Measurements from ENCODE around the gene FN1. TPM values are rescaled to one million over a fixed set of nuclear protein-coding genes. Genes with fewer than 3 reads are reported as not detected.

FN1 gene
- total RNA-seq, 4 donors from 2014 or later: 24.8 to 341 (median 58.6) TPM

GRCh38 chr2:215479536-215480240 is 43.8 kb upstream of the FN1 start:
- in situ Hi-C loops (cut with MboI; ENCODE audit: low sequenced_read_pairs in 4 of 4) (no loop called here), intact Hi-C loops (cut with DNase I; ENCODE audit: low total_unique reads) (no loop called here)
- Histone ChIP-seq H3K27me3 (no peaks in the 10 kb centered on the region), H3K27ac (no peak overlapping the region), H3K4me1 (no peaks in the 10 kb centered on the region), H3K36me3 (no peaks in the 10 kb centered on the region), H3K4me3 (no peak overlapping the region), H3K9me3 (no peaks in the 10 kb centered on the region)
- TF ChIP-seq, protein P1, sequence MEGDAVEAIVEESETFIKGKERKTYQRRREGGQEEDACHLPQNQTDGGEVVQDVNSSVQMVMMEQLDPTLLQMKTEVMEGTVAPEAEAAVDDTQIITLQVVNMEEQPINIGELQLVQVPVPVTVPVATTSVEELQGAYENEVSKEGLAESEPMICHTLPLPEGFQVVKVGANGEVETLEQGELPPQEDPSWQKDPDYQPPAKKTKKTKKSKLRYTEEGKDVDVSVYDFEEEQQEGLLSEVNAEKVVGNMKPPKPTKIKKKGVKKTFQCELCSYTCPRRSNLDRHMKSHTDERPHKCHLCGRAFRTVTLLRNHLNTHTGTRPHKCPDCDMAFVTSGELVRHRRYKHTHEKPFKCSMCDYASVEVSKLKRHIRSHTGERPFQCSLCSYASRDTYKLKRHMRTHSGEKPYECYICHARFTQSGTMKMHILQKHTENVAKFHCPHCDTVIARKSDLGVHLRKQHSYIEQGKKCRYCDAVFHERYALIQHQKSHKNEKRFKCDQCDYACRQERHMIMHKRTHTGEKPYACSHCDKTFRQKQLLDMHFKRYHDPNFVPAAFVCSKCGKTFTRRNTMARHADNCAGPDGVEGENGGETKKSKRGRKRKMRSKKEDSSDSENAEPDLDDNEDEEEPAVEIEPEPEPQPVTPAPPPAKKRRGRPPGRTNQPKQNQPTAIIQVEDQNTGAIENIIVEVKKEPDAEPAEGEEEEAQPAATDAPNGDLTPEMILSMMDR (IDR thresholded peaks at IDR 0.05 in 4 of 5, conservative IDR thresholded peaks at IDR 0.05 in 1 of 5): no peak
- no peak for TF ChIP-seq POLR2A (IDR thresholded peaks at IDR 0.05)
- ATAC-seq (no peak), DNase-seq (no peak)

- no peak for DNase-seq
- Histone ChIP-seq H3K4me1 (no peaks in the 10 kb centered on the region), H3K36me3 (no peaks in the 10 kb centered on the region), H3K27ac (no peak overlapping the region), H3K9me3 (no peaks in the 10 kb centered on the region), H3K27me3 (no peaks in the 10 kb centered on the region), H3K4me3 (no peak overlapping the region)
- intact Hi-C loops (cut with DNase I; ENCODE audit: low total_unique reads) (no loop called here), in situ Hi-C loops (cut with MboI; ENCODE audit: low sequenced_read_pairs in 4 of 4) (no loop called here)
- no peak for TF ChIP-seq POLR2A (IDR thresholded peaks at IDR 0.05)
- TF ChIP-seq, protein P1 (IDR thresholded peaks at IDR 0.05 in 4 of 5, conservative IDR thresholded peaks at IDR 0.05 in 1 of 5): no peak
- ATAC-seq: no peak
Measured at GRCh38 chr2:215479121-215479520, 43.3 kb upstream of the FN1 start.

GRCh38 chr2:215476424-215476823 is 40.6 kb upstream of the FN1 start:
- ATAC-seq: no peak
- Histone ChIP-seq H3K4me1 (no peaks in the 10 kb centered on the region), H3K4me3 (no peak overlapping the region), H3K9me3 (no peaks in the 10 kb centered on the region), H3K36me3 (no peaks in the 10 kb centered on the region), H3K27ac (no peak overlapping the region), H3K27me3 (no peaks in the 10 kb centered on the region)
- in situ Hi-C loops (cut with MboI; ENCODE audit: low sequenced_read_pairs in 4 of 4) (no loop called here), intact Hi-C loops (cut with DNase I; ENCODE audit: low total_unique reads) (no loop called here)
- no peak for DNase-seq
- TF ChIP-seq, protein P1 (IDR thresholded peaks at IDR 0.05 in 4 of 5, conservative IDR thresholded peaks at IDR 0.05 in 1 of 5): no peak
- no peak for TF ChIP-seq POLR2A (IDR thresholded peaks at IDR 0.05)

- H3K27me3 ChIP-seq: no peaks in the 10 kb centered on the region
- H3K27ac ChIP-seq: peak overlapping the region in 1 of 4 donors; percentile 18
- no peaks in the 10 kb centered on the region for H3K9me3 ChIP-seq
- H3K4me1 ChIP-seq: no peaks in the 10 kb centered on the region
- no peak for TF ChIP-seq POLR2A (IDR thresholded peaks at IDR 0.05)
- TF ChIP-seq, protein P1 (IDR thresholded peaks at IDR 0.05 in 4 of 5, conservative IDR thresholded peaks at IDR 0.05 in 1 of 5): no peak
- intact Hi-C loops (cut with DNase I; ENCODE audit: low total_unique reads) (no loop called here), in situ Hi-C loops (cut with MboI; ENCODE audit: low sequenced_read_pairs in 4 of 4) (no loop called here)
- no peak overlapping the region for H3K4me3 ChIP-seq
- DNase-seq: no peak
- no peaks in the 10 kb centered on the region for H3K36me3 ChIP-seq
- ATAC-seq: peak in 1 of 2 donors; percentile 47
Measured at GRCh38 chr2:215466097-215466909, 30.4 kb upstream of the FN1 start.

Measured in gastrocnemius medialis (tissue), 4 donors.